GM12892 (cell line): Measurements from ENCODE around the gene FRG2B.

ENCODE experiments used
- POLR2A ChIP-seq: IDR thresholded peaks from 2 replicates; pipeline ENCODE4 v1.6.1; 2011; ENCODE audit warnings: low read depth, low read length, control low read depth
- POLR2AphosphoS5 ChIP-seq: IDR thresholded peaks from 2 replicates; pipeline ENCODE4 v1.6.1; 2011; ENCODE audit warnings: low read depth, low read length, control low read depth
- TAF1 ChIP-seq: IDR thresholded peaks from 2 replicates; pipeline ENCODE4 v1.6.1; 2011; ENCODE audit warnings: low read depth, mild to moderate bottlenecking, control low read depth, low read length, borderline replicate concordance

DNA sequence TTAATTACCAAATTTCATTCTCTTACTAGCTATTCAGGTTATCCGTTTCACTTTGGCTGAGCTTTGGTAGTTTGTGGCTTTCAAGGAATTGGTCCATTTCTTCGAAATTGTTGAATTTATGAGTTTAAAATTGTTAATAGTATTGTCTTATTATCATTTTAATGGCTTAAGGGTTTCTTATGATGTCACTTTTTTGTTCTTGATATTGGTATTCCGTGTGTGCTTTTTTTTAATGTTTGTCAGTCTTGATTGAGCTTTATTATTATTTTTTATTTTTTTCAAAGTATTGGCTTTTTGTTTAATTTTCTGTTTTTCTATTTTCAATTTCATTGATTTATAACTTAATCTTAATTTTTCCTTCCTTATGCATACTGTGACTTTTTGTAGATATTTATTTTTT, 25.9 kb downstream of the FRG2B start:
- TF ChIP-seq POLR2A (no peak), POLR2AphosphoS5 (no peak), TAF1 (no peak)
